SU-DHL-6 (cell line): ENCODE data around the gene PPP6R3.

Experiments
- EZH2phosphoT487 ChIP-seq: fragments of 200-600 bp; sonication (generic), shearing (Covaris generic); conservative IDR thresholded peaks from 2 replicates; pipeline ENCODE4 v1.6.1; 2018; ENCODE audit warnings: mild to moderate bottlenecking, antibody characterized with exemption, low read length, moderate library complexity, mixed read lengths
- TF ChIP-seq, protein P1 (sequence below): fragments of 200-600 bp; sonication (generic); IDR thresholded peaks from one replicate; pipeline ENCODE4 v1.5.1; 2017; ENCODE audit warnings: antibody characterized with exemption, mild to moderate bottlenecking, low read length, moderate library complexity; ENCODE audit not compliant: insufficient read depth, poor library complexity, severe bottlenecking

DNA sequence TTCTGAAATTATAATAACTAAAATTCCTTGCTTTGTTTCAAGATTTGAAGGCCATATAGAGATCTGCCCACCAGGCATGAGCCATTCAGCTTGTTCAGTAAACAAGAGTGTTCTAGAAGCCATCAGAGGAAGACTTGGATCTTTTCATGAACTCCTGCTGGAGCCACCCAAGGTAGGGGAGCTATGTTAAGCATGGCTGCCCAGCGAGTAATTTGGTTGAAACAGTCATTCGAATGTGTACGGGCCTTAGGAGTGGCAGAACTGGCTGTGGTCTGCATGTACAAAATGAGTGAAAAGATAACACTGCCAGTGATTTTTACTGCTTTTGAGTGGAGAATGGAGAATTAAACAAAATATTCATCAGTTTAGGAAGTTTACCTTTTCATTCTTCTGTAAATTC is 103.7 kb downstream of the PPP6R3 start:
- TF ChIP-seq, protein P1, sequence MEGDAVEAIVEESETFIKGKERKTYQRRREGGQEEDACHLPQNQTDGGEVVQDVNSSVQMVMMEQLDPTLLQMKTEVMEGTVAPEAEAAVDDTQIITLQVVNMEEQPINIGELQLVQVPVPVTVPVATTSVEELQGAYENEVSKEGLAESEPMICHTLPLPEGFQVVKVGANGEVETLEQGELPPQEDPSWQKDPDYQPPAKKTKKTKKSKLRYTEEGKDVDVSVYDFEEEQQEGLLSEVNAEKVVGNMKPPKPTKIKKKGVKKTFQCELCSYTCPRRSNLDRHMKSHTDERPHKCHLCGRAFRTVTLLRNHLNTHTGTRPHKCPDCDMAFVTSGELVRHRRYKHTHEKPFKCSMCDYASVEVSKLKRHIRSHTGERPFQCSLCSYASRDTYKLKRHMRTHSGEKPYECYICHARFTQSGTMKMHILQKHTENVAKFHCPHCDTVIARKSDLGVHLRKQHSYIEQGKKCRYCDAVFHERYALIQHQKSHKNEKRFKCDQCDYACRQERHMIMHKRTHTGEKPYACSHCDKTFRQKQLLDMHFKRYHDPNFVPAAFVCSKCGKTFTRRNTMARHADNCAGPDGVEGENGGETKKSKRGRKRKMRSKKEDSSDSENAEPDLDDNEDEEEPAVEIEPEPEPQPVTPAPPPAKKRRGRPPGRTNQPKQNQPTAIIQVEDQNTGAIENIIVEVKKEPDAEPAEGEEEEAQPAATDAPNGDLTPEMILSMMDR = no peak
- TF ChIP-seq EZH2phosphoT487 = no peak
